Mesenchymal stem cell (in vitro differentiated cells and primary cell): Measurements from ENCODE around the gene MYBPC1.
"Not testable (repeated sequence)": the region's sequence is repeated elsewhere in the genome, so short reads cannot be mapped to it uniquely, and the experiment has no call there.

Source experiments
- DNase-seq: peaks from one replicate; pipeline ENCODE4 v3.0.0-alpha.2; 2013
- H2AFZ ChIP-seq: one replicate; pipeline ENCODE4 v1.6.1; 2013; ENCODE audit warnings: low read depth, mild to moderate bottlenecking, control low read depth, inconsistent platforms, low read length, moderate library complexity
- H2AK5ac ChIP-seq: 2 replicates; pipeline ENCODE4 v1.6.1; 2013; ENCODE audit warnings: low read length, moderate library complexity, mild to moderate bottlenecking, inconsistent platforms; ENCODE audit not compliant: severe bottlenecking
- H2BK120ac ChIP-seq: one replicate; pipeline ENCODE4 v1.6.1; 2013; ENCODE audit warnings: low read depth, mild to moderate bottlenecking, inconsistent platforms, low read length, moderate library complexity
- H2BK12ac ChIP-seq, 2 experiments: one replicate each; pipeline ENCODE4 v1.6.1; 2013; ENCODE audit warnings: inconsistent platforms in 2 of 2, low read length in 2 of 2, mild to moderate bottlenecking in 2 of 2, moderate library complexity in 2 of 2, control low read depth in 1 of 2
- H2BK15ac ChIP-seq: one replicate; pipeline ENCODE4 v1.6.1; 2013; ENCODE audit warnings: mild to moderate bottlenecking, low read depth, inconsistent platforms; ENCODE audit not compliant: poor library complexity, severe bottlenecking
- H2BK5ac ChIP-seq: 2 replicates; pipeline ENCODE4 v1.6.1; 2013; ENCODE audit warnings: low read depth, mild to moderate bottlenecking, low read length, control low read depth, inconsistent platforms; ENCODE audit not compliant: poor library complexity, severe bottlenecking
- H3K14ac ChIP-seq, 2 experiments: one replicate each; pipeline ENCODE4 v1.6.1; 2013; ENCODE audit warnings: inconsistent platforms in 2 of 2, low read length in 2 of 2, control low read depth in 1 of 2, mild to moderate bottlenecking in 1 of 2, moderate library complexity in 1 of 2
- H3K18ac ChIP-seq, 2 experiments: one replicate each; pipeline ENCODE4 v1.6.1; 2013; ENCODE audit warnings: inconsistent platforms in 2 of 2, low read length in 2 of 2, control low read depth in 1 of 2, low read depth in 1 of 2, mild to moderate bottlenecking in 1 of 2
- H3K23ac ChIP-seq, 2 experiments: one replicate each; pipeline ENCODE4 v1.6.1; 2013; ENCODE audit warnings: inconsistent platforms in 2 of 2, low read length in 2 of 2, mild to moderate bottlenecking in 2 of 2, moderate library complexity in 2 of 2, control low read depth in 1 of 2
- H3K27ac ChIP-seq: 2 replicates; pipeline ENCODE4 v1.5.1; 2013; ENCODE audit warnings: mild to moderate bottlenecking, moderate library complexity, low read length, control low read depth, inconsistent platforms; ENCODE audit not compliant: poor library complexity, severe bottlenecking
- H3K27me3 ChIP-seq, 2 experiments: 2 replicates each; pipeline versions ENCODE4 v1.6.1 to v1.7.0; 2013; ENCODE audit warnings: low read length in 2 of 2, mild to moderate bottlenecking in 2 of 2, moderate library complexity in 2 of 2, control low read depth in 1 of 2, inconsistent platforms in 1 of 2; ENCODE audit not compliant: control insufficient read depth in 1 of 2, insufficient read depth in 1 of 2
- H3K36me3 ChIP-seq, 2 experiments: 2 replicates each; pipeline versions ENCODE4 v1.6.1 to v1.7.0; 2013; ENCODE audit warnings: low read length in 2 of 2, control low read depth in 1 of 2, inconsistent platforms in 1 of 2, low read depth in 1 of 2, mild to moderate bottlenecking in 1 of 2; ENCODE audit not compliant: insufficient read depth in 2 of 2, control insufficient read depth in 1 of 2
- H3K4ac ChIP-seq, 2 experiments: one replicate each; pipeline ENCODE4 v1.6.1; 2013; ENCODE audit warnings: inconsistent platforms in 2 of 2, low read length in 2 of 2, mild to moderate bottlenecking in 2 of 2, moderate library complexity in 2 of 2, control low read depth in 1 of 2, low read depth in 1 of 2
- H3K4me1 ChIP-seq: 2 replicates; pipeline ENCODE4 v1.6.1; 2013; ENCODE audit warnings: low read depth, low read length, control low read depth; ENCODE audit not compliant: control insufficient read depth, insufficient read depth
- H3K4me2 ChIP-seq: 2 replicates; pipeline ENCODE4 v1.6.1; 2013; ENCODE audit warnings: low read length, mild to moderate bottlenecking, inconsistent platforms; ENCODE audit not compliant: poor library complexity, severe bottlenecking
- H3K4me3 ChIP-seq, 2 experiments: 2 replicates each; pipeline versions ENCODE4 v1.5.1 to v1.7.0; 2013; ENCODE audit warnings: low read length in 2 of 2, mild to moderate bottlenecking in 2 of 2, control low read depth in 1 of 2, low read depth in 1 of 2; ENCODE audit not compliant: insufficient read depth in 1 of 2
- H3K79me1 ChIP-seq: replicated peaks from 2 replicates; pipeline ENCODE4 v1.6.1; 2013; ENCODE audit warnings: mild to moderate bottlenecking, control low read depth, low read length, inconsistent platforms; ENCODE audit not compliant: poor library complexity, severe bottlenecking
- H3K9ac ChIP-seq: 2 replicates; pipeline ENCODE4 v1.7.0; 2013; ENCODE audit warnings: mild to moderate bottlenecking, low read length, moderate library complexity
- H3K9me3 ChIP-seq: 2 replicates; pipeline ENCODE4 v1.7.0; 2013; ENCODE audit warnings: mild to moderate bottlenecking, low read length; ENCODE audit not compliant: control insufficient read depth
- H4K8ac ChIP-seq: one replicate; pipeline ENCODE4 v1.6.1; 2013; ENCODE audit warnings: inconsistent platforms, mild to moderate bottlenecking, low read length, moderate library complexity
- H4K91ac ChIP-seq: one replicate; pipeline ENCODE4 v1.6.1; 2013; ENCODE audit warnings: mild to moderate bottlenecking, low read length, inconsistent platforms
- WGBS: methylation state at CpG from one replicate; pipeline ENCODE4 v1.1.7; 2013; ENCODE audit warnings: mixed read lengths; 5-methylcytosine and 5-hydroxymethylcytosine counted together

MYBPC1 gene

GRCh38 chr12:101557094-101557493 is 37.7 kb upstream of the MYBPC1 start:
- Histone ChIP-seq H3K4me3 (no peak overlapping the region), H3K4ac (no peak overlapping the region), H2AK5ac (no peak overlapping the region), H4K8ac (no peak overlapping the region), H2BK5ac (no peak overlapping the region), H3K14ac (no peak overlapping the region), H3K4me1 (no peaks in the 10 kb centered on the region), H3K4me2 (no peak overlapping the region), H2BK120ac (no peak overlapping the region), H4K91ac (no peak overlapping the region), H2BK12ac (no peak overlapping the region), H3K9me3 (no peaks in the 10 kb centered on the region), H2BK15ac (no peak overlapping the region), H3K36me3 (no peaks in the 10 kb centered on the region), H3K23ac (no peak overlapping the region), H3K27ac (no peak overlapping the region), H3K9ac (no peak overlapping the region), H3K79me1 (no peaks in the 10 kb centered on the region), H3K27me3 (peaks cover 0 to 4% of the 10 kb centered on the region in 2 experiments), H3K18ac (no peak overlapping the region), H2AFZ (no peak overlapping the region)
- no peak for DNase-seq
- WGBS = 90% methylated on average over 1 of the region's 4 CpGs

DNA sequence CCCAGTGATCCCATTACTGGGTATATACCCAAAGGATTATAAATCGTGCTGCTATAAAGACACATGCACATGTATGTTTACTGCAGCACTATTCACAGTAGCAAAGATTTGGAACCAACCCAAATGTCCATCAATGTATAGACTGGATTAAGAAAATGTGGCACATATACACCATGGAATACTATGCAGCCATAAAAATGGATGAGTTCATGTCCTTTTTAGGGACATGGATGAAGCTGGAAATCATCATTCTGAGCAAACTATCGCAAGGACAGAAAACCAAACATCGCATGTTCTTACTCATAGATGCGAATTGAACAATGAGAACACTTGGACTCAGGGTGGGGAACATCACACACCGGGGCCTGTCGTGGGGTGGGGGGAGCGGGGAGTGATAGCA is 36.0 kb upstream of the MYBPC1 start:
- not testable (repeated sequence) for H2BK120ac ChIP-seq, H3K4me2 ChIP-seq, H3K18ac ChIP-seq, DNase-seq, H3K4me3 ChIP-seq, H2BK12ac ChIP-seq, H4K91ac ChIP-seq, H3K4me1 ChIP-seq, H2AFZ ChIP-seq, H3K27me3 ChIP-seq, H2BK5ac ChIP-seq, H3K4ac ChIP-seq, H3K9me3 ChIP-seq, H3K27ac ChIP-seq, H3K14ac ChIP-seq, H3K36me3 ChIP-seq, H2BK15ac ChIP-seq, H3K23ac ChIP-seq, H4K8ac ChIP-seq, H2AK5ac ChIP-seq, H3K79me1 ChIP-seq, H3K9ac ChIP-seq
- 87% methylated on average over 6 of the region's 7 CpGs for WGBS

DNA sequence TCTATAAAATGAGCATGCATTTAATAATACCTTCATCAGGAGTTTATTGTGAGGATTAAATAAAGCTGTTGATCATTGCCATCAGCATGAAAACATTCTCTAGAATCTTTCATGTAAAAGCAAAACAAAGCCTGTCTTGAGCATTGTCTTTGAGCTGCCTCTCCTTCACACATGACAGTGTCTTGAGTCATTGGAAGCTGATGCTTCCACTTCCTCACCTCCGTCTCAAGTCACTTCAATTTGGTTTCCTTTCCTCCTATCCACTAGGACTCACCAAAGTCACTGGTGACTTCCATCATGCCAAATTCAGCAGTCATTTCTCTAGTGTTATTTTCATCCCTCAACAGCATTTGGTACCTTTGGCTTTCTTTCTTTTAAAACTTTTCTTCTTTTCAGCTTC is 31.6 kb upstream of the MYBPC1 start:
- WGBS = 59% methylated on average over 1 of the region's 1 CpG
- no peaks in the 10 kb centered on the region for H3K27me3 ChIP-seq
- H2BK12ac ChIP-seq = no peak overlapping the region
- H2AK5ac ChIP-seq = no peak overlapping the region
- no peak overlapping the region for H2AFZ ChIP-seq
- no peaks in the 10 kb centered on the region for H3K4me1 ChIP-seq
- no peak overlapping the region for H3K4me2 ChIP-seq
- no peak overlapping the region for H3K23ac ChIP-seq
- H3K79me1 ChIP-seq = no peaks in the 10 kb centered on the region
- H3K36me3 ChIP-seq = no peaks in the 10 kb centered on the region
- H3K4ac ChIP-seq = no peak overlapping the region
- H4K91ac ChIP-seq = no peak overlapping the region
- DNase-seq = no peak
- no peak overlapping the region for H2BK5ac ChIP-seq
- no peak overlapping the region for H3K18ac ChIP-seq
- H2BK15ac ChIP-seq = no peak overlapping the region
- H3K4me3 ChIP-seq = no peak overlapping the region
- H4K8ac ChIP-seq = no peak overlapping the region
- no peak overlapping the region for H3K9ac ChIP-seq
- H3K27ac ChIP-seq = no peak overlapping the region
- H2BK120ac ChIP-seq = no peak overlapping the region
- H3K14ac ChIP-seq = no peak overlapping the region
- H3K9me3 ChIP-seq = no peaks in the 10 kb centered on the region

GRCh38 chr12:101564912-101565311 is 29.9 kb upstream of the MYBPC1 start:
- H3K9me3 ChIP-seq = no peaks in the 10 kb centered on the region
- H3K23ac ChIP-seq = no peak overlapping the region
- no peak overlapping the region for H3K4me2 ChIP-seq
- H4K8ac ChIP-seq = no peak overlapping the region
- no peak overlapping the region for H4K91ac ChIP-seq
- no peaks in the 10 kb centered on the region for H3K79me1 ChIP-seq
- H2BK5ac ChIP-seq = no peak overlapping the region
- DNase-seq = no peak
- H3K18ac ChIP-seq = no peak overlapping the region
- H2AFZ ChIP-seq = no peak overlapping the region
- H2BK15ac ChIP-seq = no peak overlapping the region
- H2BK120ac ChIP-seq = no peak overlapping the region
- no peak overlapping the region for H2BK12ac ChIP-seq
- H2AK5ac ChIP-seq = no peak overlapping the region
- H3K27me3 ChIP-seq = no peaks in the 10 kb centered on the region
- H3K14ac ChIP-seq = no peak overlapping the region
- no peak overlapping the region for H3K9ac ChIP-seq
- no peaks in the 10 kb centered on the region for H3K4me1 ChIP-seq
- H3K4me3 ChIP-seq = no peak overlapping the region
- no peaks in the 10 kb centered on the region for H3K36me3 ChIP-seq
- H3K4ac ChIP-seq = no peak overlapping the region
- no peak overlapping the region for H3K27ac ChIP-seq
- WGBS = 51% methylated on average over 2 of the region's 2 CpGs
